CD4-positive, alpha-beta T cell treated with Interleukin-4 for 1 hour (primary cell): ENCODE data around the gene SLC38A5.

Source experiments
- DNase-seq, 2 donors: peaks; one replicate each; pipeline ENCODE4 v3.0.0-alpha.2; 2020 to 2022

Gene SLC38A5

GRCh38 chrX:48490661-48491060 lies 20.6 kb upstream of the SLC38A5 start:
- DNase-seq, result no peak

GRCh38 chrX:48489892-48490291 lies 19.8 kb upstream of the SLC38A5 start:
- DNase-seq, result no peak

- DNase-seq, result no peak
Observed at GRCh38 chrX:48489296-48489695, 19.2 kb upstream of the SLC38A5 start.

GRCh38 chrX:48488034-48488433 lies 18.0 kb upstream of the SLC38A5 start:
- no peak for DNase-seq

GRCh38 chrX:48487362-48487798 lies 17.3 kb upstream of the SLC38A5 start:
- DNase-seq, result peak in 1 of 2 donors; percentile 40

GRCh38 chrX:48482526-48482925 lies 12.5 kb upstream of the SLC38A5 start:
- no peak for DNase-seq

- no peak for DNase-seq
Observed at GRCh38 chrX:48480583-48480982, 10.5 kb upstream of the SLC38A5 start.

- no peak for DNase-seq
Observed at GRCh38 chrX:48480142-48480541, 10.1 kb upstream of the SLC38A5 start.

GRCh38 chrX:48478806-48479205 lies 8.7 kb upstream of the SLC38A5 start:
- no peak for DNase-seq

GRCh38 chrX:48477960-48478755 lies 8.1 kb upstream of the SLC38A5 start:
- no peak for DNase-seq

GRCh38 chrX:48476919-48477318 lies 6.9 kb upstream of the SLC38A5 start:
- no peak for DNase-seq

GRCh38 chrX:48475774-48476577 lies 5.9 kb upstream of the SLC38A5 start, which contains the start of gene FTSJ1:
Gene FTSJ1 (plus strand): TSS chrX:48476199. CDS start chrX:48478048, 1,849 bp downstream.
- peak; percentile 95 for DNase-seq

GRCh38 chrX:48475296-48475695 lies 5.2 kb upstream of the SLC38A5 start:
- no peak for DNase-seq

- no peak for DNase-seq
Observed at GRCh38 chrX:48474581-48474980, 4.5 kb upstream of the SLC38A5 start.

GRCh38 chrX:48474127-48474526 lies 4.1 kb upstream of the SLC38A5 start:
- DNase-seq, result peak in 1 of 2 donors; percentile 6

- DNase-seq, result no peak
Observed at GRCh38 chrX:48473704-48473990, 3.6 kb upstream of the SLC38A5 start.

- no peak for DNase-seq
Observed at GRCh38 chrX:48472851-48473703, 3.0 kb upstream of the SLC38A5 start.

- no peak for DNase-seq
Observed at GRCh38 chrX:48472225-48472624, 2.2 kb upstream of the SLC38A5 start.

GRCh38 chrX:48471504-48471903 lies 1.4 kb upstream of the SLC38A5 start:
- DNase-seq, result no peak

GRCh38 chrX:48470833-48471118 lies 716 bp upstream of the SLC38A5 start:
- DNase-seq, result no peak

- DNase-seq, result peak; percentile 37 to 63
Observed at GRCh38 chrX:48468693-48469691, 1.1 kb downstream of the SLC38A5 start.

GRCh38 chrX:48468247-48468671 lies 1.8 kb downstream of the SLC38A5 start:
- DNase-seq, result peak in 1 of 2 donors; percentile 31
